Neural progenitor cell (in vitro differentiated cells): Measurements from ENCODE around the gene NF2. TPM values are rescaled to one million over a fixed set of nuclear protein-coding genes. Genes with fewer than 3 reads are reported as not detected.
A peak's percentile ranks its signal among the peaks of the same experiment; 100 is the strongest.

Experiments used
- DNase-seq: peaks from one replicate; pipeline ENCODE4 v3.0.0-alpha.2; 2016; ENCODE audit warnings: low spot score
- H2AFZ ChIP-seq: fragments of 200-600 bp; sonication (generic); replicated peaks from 2 replicates; pipeline ENCODE4 v1.6.1; 2016; ENCODE audit warnings: antibody characterized with exemption
- H3F3A ChIP-seq: fragments of 200-600 bp; sonication (generic); 2 replicates; pipeline ENCODE4 v1.6.1; 2016; ENCODE audit warnings: antibody characterized with exemption, low read depth
- H3K27ac ChIP-seq: fragments of 200-600 bp; sonication (generic); 2 replicates; pipeline ENCODE4 v1.5.1; 2016; ENCODE audit warnings: mild to moderate bottlenecking
- H3K27me3 ChIP-seq: fragments of 200-600 bp; sonication (generic); 2 replicates; pipeline ENCODE4 v1.6.1; 2016; ENCODE audit warnings: mild to moderate bottlenecking, moderate library complexity
- H3K36me3 ChIP-seq: fragments of 200-600 bp; sonication (generic); 2 replicates; pipeline ENCODE4 v1.5.1; 2016
- H3K4me1 ChIP-seq: fragments of 200-600 bp; sonication (generic); 2 replicates; pipeline ENCODE4 v1.6.1; 2016; ENCODE audit warnings: mixed run types
- H3K4me2 ChIP-seq: fragments of 200-600 bp; sonication (generic); 2 replicates; pipeline ENCODE4 v1.6.1; 2016
- H3K4me3 ChIP-seq: fragments of 200-600 bp; sonication (generic); 2 replicates; pipeline ENCODE4 v1.5.1; 2016
- H3K79me2 ChIP-seq: fragments of 200-600 bp; sonication (generic); 2 replicates; pipeline ENCODE4 v1.6.1; 2016; ENCODE audit warnings: low read depth
- H3K9ac ChIP-seq: fragments of 200-600 bp; sonication (generic); 2 replicates; pipeline ENCODE4 v1.6.1; 2016
- H3K9me3 ChIP-seq: fragments of 200-600 bp; sonication (generic); 2 replicates; pipeline ENCODE4 v1.5.1; 2016; ENCODE audit warnings: low read depth
- H4K20me1 ChIP-seq: fragments of 200-600 bp; sonication (generic); 2 replicates; pipeline ENCODE4 v1.6.1; 2016; ENCODE audit warnings: low read depth
- H3K27ac Mint-ChIP-seq: 3 replicates; pipeline ENCODE4 v1.8.0; 2021; ENCODE audit warnings: mixed read lengths
- H3K27me3 Mint-ChIP-seq: 2 replicates; pipeline ENCODE4 v1.8.0; 2022; ENCODE audit warnings: low read depth, mild to moderate bottlenecking, inconsistent platforms, moderate library complexity, mixed read lengths; ENCODE audit not compliant: insufficient read depth
- H3K36me3 Mint-ChIP-seq: 3 replicates; pipeline ENCODE4 v1.8.0; 2021; ENCODE audit warnings: mixed read lengths
- H3K4me1 Mint-ChIP-seq: 3 replicates; pipeline ENCODE4 v1.8.0; 2021; ENCODE audit warnings: mixed read lengths
- H3K4me3 Mint-ChIP-seq: 3 replicates; pipeline ENCODE4 v1.8.0; 2021; ENCODE audit warnings: mild to moderate bottlenecking, moderate library complexity, mixed read lengths
- H3K9me3 Mint-ChIP-seq: 3 replicates; pipeline ENCODE4 v1.8.0; 2020; ENCODE audit warnings: mixed read lengths
- EZH2 ChIP-seq: fragments of 200-600 bp; sonication (generic); IDR thresholded peaks from 2 replicates; pipeline ENCODE4 v1.6.1; 2017; ENCODE audit warnings: antibody characterized with exemption, mild to moderate bottlenecking, moderate library complexity
- EZH2phosphoT487 ChIP-seq: fragments of 200-600 bp; sonication (generic); IDR thresholded peaks from 2 replicates; pipeline ENCODE4 v1.6.1; 2017; ENCODE audit warnings: antibody characterized with exemption
- total RNA-seq: library from RNA; depleted of rRNA; stranded (reverse); fragments of >200 nt; gene quantifications from 2 replicates; pipeline ENCODE4 v1.2.3, GENCODE V29; 2015; ENCODE audit warnings: low replicate concordance
- TF ChIP-seq, protein P1 (sequence below): fragments of 200-600 bp; sonication (generic); IDR thresholded peaks from 2 replicates; pipeline ENCODE4 v1.5.1; 2017; ENCODE audit warnings: antibody characterized with exemption, mild to moderate bottlenecking

NF2 gene
- total RNA-seq, 1 donor from 2014 or later = 18.7 TPM

GRCh38 chr22:29718949-29719898, 115.8 kb downstream of the NF2 start:
- no peaks in the 10 kb centered on the region for H3K36me3 ChIP-seq
- H3K4me1 ChIP-seq = peaks cover 3% of the 10 kb centered on the region
- DNase-seq = no peak
- Mint-ChIP-seq H3K27me3 (peaks cover 56% of the 10 kb centered on the region), H3K27ac (no peak overlapping the region), H3K4me1 (peaks cover 9% of the 10 kb centered on the region), H3K9me3 (peaks cover 2% of the 10 kb centered on the region), H3K4me3 (peak overlapping the region; percentile 64), H3K36me3 (no peaks in the 10 kb centered on the region)
- no peaks in the 10 kb centered on the region for H3K79me2 ChIP-seq
- no peak overlapping the region for H3K9ac ChIP-seq
- H3K27me3 ChIP-seq = peaks cover 68% of the 10 kb centered on the region
- no peaks in the 10 kb centered on the region for H3F3A ChIP-seq
- no peaks in the 10 kb centered on the region for H3K9me3 ChIP-seq
- H2AFZ ChIP-seq = no peak overlapping the region
- TF ChIP-seq, protein P1, sequence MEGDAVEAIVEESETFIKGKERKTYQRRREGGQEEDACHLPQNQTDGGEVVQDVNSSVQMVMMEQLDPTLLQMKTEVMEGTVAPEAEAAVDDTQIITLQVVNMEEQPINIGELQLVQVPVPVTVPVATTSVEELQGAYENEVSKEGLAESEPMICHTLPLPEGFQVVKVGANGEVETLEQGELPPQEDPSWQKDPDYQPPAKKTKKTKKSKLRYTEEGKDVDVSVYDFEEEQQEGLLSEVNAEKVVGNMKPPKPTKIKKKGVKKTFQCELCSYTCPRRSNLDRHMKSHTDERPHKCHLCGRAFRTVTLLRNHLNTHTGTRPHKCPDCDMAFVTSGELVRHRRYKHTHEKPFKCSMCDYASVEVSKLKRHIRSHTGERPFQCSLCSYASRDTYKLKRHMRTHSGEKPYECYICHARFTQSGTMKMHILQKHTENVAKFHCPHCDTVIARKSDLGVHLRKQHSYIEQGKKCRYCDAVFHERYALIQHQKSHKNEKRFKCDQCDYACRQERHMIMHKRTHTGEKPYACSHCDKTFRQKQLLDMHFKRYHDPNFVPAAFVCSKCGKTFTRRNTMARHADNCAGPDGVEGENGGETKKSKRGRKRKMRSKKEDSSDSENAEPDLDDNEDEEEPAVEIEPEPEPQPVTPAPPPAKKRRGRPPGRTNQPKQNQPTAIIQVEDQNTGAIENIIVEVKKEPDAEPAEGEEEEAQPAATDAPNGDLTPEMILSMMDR = no peak
- peak; percentile 83 for TF ChIP-seq EZH2
- peak; percentile 50 for TF ChIP-seq EZH2phosphoT487
- H4K20me1 ChIP-seq = peaks cover 44% of the 10 kb centered on the region
- H3K4me2 ChIP-seq = peak overlapping the region; percentile 47
- H3K4me3 ChIP-seq = no peak overlapping the region
- H3K27ac ChIP-seq = no peak overlapping the region

DNA sequence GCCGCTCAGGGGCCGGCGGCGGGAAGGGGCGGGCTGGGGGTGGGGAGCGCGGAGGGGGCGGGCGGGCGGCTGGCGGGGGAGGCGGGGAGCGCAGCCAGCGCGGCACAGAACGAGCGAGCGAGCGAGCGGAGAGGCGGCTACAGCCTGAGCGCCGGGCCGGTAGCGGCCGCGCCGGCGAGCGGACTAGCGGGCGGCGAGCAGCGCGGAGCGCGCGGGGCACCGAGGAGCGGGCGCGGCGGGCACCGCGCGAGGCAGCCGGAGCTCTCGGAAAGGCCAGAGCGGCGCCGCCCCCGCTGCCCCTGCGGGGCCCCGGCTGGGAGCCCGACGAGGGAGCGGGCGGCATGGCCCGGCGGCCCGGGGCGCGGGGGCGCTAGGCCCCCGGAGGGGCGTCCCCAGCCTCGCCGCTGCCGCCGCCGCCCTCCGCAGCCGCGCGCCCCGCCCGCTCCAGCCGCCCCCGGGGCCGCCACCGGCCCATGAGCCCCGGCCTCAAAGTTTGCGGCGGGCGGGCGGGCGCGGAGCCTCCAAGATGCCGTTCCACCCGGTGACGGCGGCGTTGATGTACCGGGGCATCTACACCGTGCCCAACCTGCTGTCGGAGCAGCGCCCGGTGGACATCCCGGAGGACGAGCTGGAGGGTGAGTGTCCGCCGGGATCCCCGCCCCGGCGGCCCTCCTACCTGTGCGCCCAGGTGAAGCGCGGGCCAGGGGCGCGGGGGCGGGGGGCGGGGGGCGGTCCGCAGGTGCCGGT, 116.6 kb downstream of the NF2 start, which contains the start of gene CABP7:
CABP7 (plus strand) TSS at position 105 of the 747 bp plus-strand sequence; CDS start at position 527, 422 bp downstream.
- Histone ChIP-seq H3K27ac (no peak within 1 kb of the TSS), H3K9ac (no peak within 1 kb of the TSS), H3K36me3 (no peaks in the 10 kb centered on the region), H3K27me3 (peaks cover 66% of the 10 kb centered on the region), H3F3A (no peaks in the 10 kb centered on the region), H4K20me1 (peaks cover 44% of the 10 kb centered on the region), H3K4me3 (peak within 1 kb of the TSS; percentile 39), H3K4me1 (peaks cover 3% of the 10 kb centered on the region), H3K4me2 (peak within 1 kb of the TSS; percentile 79), H3K9me3 (no peaks in the 10 kb centered on the region), H2AFZ (no peak within 1 kb of the TSS), H3K79me2 (no peaks in the 10 kb centered on the region)
- H3K4me3 Mint-ChIP-seq = peak within 1 kb of the TSS; percentile 68
- peaks cover 2% of the 10 kb centered on the region for H3K9me3 Mint-ChIP-seq
- no peaks in the 10 kb centered on the region for H3K36me3 Mint-ChIP-seq
- peaks cover 50% of the 10 kb centered on the region for H3K27me3 Mint-ChIP-seq
- TF ChIP-seq, protein P1 = no peak
- TF ChIP-seq EZH2phosphoT487 (peak; percentile 37), EZH2 (peak; percentile 51)
- peaks cover 10% of the 10 kb centered on the region for H3K4me1 Mint-ChIP-seq
- H3K27ac Mint-ChIP-seq = no peak within 1 kb of the TSS
- peak; percentile 70 for DNase-seq

GRCh38 chr22:29720811-29721323, 117.4 kb downstream of the NF2 start:
- DNase-seq = peak; percentile 40
- no peaks in the 10 kb centered on the region for H3K9me3 ChIP-seq
- peaks cover 3% of the 10 kb centered on the region for H3K4me1 ChIP-seq
- TF ChIP-seq EZH2 = peak; percentile 98
- TF ChIP-seq EZH2phosphoT487 = peak; percentile 91
- TF ChIP-seq, protein P1 = no peak
- peaks cover 12% of the 10 kb centered on the region for H3K4me1 Mint-ChIP-seq
- no peaks in the 10 kb centered on the region for H3K36me3 ChIP-seq
- H3K27me3 ChIP-seq = peaks cover 66% of the 10 kb centered on the region
- H3K27ac ChIP-seq = no peak overlapping the region
- H3K9me3 Mint-ChIP-seq = peaks cover 2% of the 10 kb centered on the region
- H3K9ac ChIP-seq = no peak overlapping the region
- H3K36me3 Mint-ChIP-seq = no peaks in the 10 kb centered on the region
- peaks cover 53% of the 10 kb centered on the region for H3K27me3 Mint-ChIP-seq
- no peaks in the 10 kb centered on the region for H3F3A ChIP-seq
- H3K4me3 ChIP-seq = peak overlapping the region; percentile 39
- H2AFZ ChIP-seq = no peak overlapping the region
- peak overlapping the region; percentile 79 for H3K4me2 ChIP-seq
- no peak overlapping the region for H3K4me3 Mint-ChIP-seq
- peaks cover 42% of the 10 kb centered on the region for H4K20me1 ChIP-seq
- H3K79me2 ChIP-seq = no peaks in the 10 kb centered on the region
- H3K27ac Mint-ChIP-seq = no peak overlapping the region
